ENCODE data around the gene STK32B. TPM values are rescaled to one million over a fixed set of nuclear protein-coding genes. Genes with fewer than 3 reads are reported as not detected.

The STK32B gene
- total and polyA plus RNA-seq, 9 of the 15 experiments (the other 6 are each of a cell fraction or from before 2014, with no cell fraction given), result 0.03 to 0.20 (median 0.07) TPM; not detected in 2

DNA sequence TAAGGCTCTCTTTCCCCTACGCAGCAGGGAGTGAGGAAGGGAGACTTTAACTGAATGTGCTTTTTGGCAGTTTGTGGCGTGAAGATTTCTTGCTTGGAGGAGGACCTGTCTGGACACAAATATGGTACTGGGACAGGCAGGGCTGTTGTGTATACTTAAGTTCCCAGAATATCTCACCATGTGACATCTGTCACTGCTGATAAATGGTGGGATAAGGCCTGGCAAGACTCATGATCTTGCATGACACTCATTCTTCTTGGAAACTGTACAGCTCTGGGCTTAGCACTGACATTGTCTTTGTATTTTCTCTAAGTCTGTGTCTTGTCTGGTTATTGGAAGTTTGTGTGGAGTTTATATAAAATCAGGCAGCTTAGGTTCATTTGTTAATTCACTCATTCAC lies 93.1 kb downstream of the STK32B start (continued):
- TF ChIP-seq ZNF583 (CRISPR knock-in tag; IDR thresholded peaks at IDR 0.05) (no peak), TCF3 (CRISPR knock-in tag; IDR thresholded peaks at IDR 0.05) (0 out of 2 replicates have a peak, but pooled peaks have one; percentile 18), ZNF174 (CRISPR knock-in tag; IDR thresholded peaks at IDR 0.05) (no peak), BRCA1 (IDR thresholded peaks at IDR 0.05) (no peak), BRCA1 (CRISPR knock-in tag; IDR thresholded peaks at IDR 0.05) (no peak), NFE2 (IDR thresholded peaks at IDR 0.05; ENCODE audit: low read depth) (no peak), ZNF217 (CRISPR knock-in tag; IDR thresholded peaks at IDR 0.05) (no peak), ZNF324 (CRISPR knock-in tag; IDR thresholded peaks at IDR 0.05) (no peak), ZNF764 (CRISPR knock-in tag; IDR thresholded peaks at IDR 0.05; ENCODE audit: low read depth) (no peak), NFATC3 (IDR thresholded peaks at IDR 0.05) (no peak), HNRNPL (IDR thresholded peaks at IDR 0.05; ENCODE audit: low read depth, low read length) (no peak), BHLHE40 (IDR thresholded peaks at IDR 0.05; ENCODE audit: low read length) (peak; percentile 49), TAF7 (tag; IDR thresholded peaks at IDR 0.05) (no peak), ZNF133 (CRISPR knock-in tag; IDR thresholded peaks at IDR 0.05) (no peak), IFI16 (CRISPR knock-in tag; IDR thresholded peaks at IDR 0.05) (no peak)
- TF ChIP-seq, protein P1, sequence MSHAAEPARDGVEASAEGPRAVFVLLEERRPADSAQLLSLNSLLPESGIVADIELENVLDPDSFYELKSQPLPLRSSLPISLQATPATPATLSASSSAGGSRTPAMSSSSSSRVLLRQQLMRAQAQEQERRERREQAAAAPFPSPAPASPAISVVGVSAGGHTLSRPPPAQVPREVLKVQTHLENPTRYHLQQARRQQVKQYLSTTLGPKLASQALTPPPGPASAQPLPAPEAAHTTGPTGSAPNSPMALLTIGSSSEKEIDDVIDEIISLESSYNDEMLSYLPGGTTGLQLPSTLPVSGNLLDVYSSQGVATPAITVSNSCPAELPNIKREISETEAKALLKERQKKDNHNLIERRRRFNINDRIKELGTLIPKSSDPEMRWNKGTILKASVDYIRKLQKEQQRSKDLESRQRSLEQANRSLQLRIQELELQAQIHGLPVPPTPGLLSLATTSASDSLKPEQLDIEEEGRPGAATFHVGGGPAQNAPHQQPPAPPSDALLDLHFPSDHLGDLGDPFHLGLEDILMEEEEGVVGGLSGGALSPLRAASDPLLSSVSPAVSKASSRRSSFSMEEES (CRISPR knock-in tag; IDR thresholded peaks at IDR 0.05), result peak; percentile 41
- TF ChIP-seq, protein P2, sequence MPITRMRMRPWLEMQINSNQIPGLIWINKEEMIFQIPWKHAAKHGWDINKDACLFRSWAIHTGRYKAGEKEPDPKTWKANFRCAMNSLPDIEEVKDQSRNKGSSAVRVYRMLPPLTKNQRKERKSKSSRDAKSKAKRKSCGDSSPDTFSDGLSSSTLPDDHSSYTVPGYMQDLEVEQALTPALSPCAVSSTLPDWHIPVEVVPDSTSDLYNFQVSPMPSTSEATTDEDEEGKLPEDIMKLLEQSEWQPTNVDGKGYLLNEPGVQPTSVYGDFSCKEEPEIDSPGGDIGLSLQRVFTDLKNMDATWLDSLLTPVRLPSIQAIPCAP (CRISPR knock-in tag; IDR thresholded peaks at IDR 0.05; ENCODE audit: borderline replicate concordance), result no peak
- TF ChIP-seq, protein P3, sequence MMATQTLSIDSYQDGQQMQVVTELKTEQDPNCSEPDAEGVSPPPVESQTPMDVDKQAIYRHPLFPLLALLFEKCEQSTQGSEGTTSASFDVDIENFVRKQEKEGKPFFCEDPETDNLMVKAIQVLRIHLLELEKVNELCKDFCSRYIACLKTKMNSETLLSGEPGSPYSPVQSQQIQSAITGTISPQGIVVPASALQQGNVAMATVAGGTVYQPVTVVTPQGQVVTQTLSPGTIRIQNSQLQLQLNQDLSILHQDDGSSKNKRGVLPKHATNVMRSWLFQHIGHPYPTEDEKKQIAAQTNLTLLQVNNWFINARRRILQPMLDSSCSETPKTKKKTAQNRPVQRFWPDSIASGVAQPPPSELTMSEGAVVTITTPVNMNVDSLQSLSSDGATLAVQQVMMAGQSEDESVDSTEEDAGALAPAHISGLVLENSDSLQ (IDR thresholded peaks at IDR 0.05), result peak; percentile 89
- TF ChIP-seq, protein P4, sequence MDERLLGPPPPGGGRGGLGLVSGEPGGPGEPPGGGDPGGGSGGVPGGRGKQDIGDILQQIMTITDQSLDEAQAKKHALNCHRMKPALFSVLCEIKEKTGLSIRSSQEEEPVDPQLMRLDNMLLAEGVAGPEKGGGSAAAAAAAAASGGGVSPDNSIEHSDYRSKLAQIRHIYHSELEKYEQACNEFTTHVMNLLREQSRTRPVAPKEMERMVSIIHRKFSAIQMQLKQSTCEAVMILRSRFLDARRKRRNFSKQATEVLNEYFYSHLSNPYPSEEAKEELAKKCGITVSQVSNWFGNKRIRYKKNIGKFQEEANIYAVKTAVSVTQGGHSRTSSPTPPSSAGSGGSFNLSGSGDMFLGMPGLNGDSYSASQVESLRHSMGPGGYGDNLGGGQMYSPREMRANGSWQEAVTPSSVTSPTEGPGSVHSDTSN (CRISPR knock-in tag; IDR thresholded peaks at IDR 0.05; ENCODE audit: low read depth), result peak; percentile 31; the same call in 1 of the 2 replicates
- TF ChIP-seq, protein P4 (tag; conservative IDR thresholded peaks at IDR 0.05; ENCODE audit: low read depth), result peak; percentile 92
- TF ChIP-seq, protein P5, sequence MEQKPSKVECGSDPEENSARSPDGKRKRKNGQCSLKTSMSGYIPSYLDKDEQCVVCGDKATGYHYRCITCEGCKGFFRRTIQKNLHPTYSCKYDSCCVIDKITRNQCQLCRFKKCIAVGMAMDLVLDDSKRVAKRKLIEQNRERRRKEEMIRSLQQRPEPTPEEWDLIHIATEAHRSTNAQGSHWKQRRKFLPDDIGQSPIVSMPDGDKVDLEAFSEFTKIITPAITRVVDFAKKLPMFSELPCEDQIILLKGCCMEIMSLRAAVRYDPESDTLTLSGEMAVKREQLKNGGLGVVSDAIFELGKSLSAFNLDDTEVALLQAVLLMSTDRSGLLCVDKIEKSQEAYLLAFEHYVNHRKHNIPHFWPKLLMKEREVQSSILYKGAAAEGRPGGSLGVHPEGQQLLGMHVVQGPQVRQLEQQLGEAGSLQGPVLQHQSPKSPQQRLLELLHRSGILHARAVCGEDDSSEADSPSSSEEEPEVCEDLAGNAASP (IDR thresholded peaks at IDR 0.05), result no peak
- TF ChIP-seq, protein P6, sequence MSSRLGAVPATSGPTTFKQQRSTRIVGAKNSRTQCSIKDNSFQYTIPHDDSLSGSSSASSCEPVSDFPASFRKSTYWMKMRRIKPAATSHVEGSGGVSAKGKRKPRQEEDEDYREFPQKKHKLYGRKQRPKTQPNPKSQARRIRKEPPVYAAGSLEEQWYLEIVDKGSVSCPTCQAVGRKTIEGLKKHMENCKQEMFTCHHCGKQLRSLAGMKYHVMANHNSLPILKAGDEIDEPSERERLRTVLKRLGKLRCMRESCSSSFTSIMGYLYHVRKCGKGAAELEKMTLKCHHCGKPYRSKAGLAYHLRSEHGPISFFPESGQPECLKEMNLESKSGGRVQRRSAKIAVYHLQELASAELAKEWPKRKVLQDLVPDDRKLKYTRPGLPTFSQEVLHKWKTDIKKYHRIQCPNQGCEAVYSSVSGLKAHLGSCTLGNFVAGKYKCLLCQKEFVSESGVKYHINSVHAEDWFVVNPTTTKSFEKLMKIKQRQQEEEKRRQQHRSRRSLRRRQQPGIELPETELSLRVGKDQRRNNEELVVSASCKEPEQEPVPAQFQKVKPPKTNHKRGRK (tag; IDR thresholded peaks at IDR 0.05), result no peak
